Thyroid gland (tissue), 4 donors: ENCODE data around the gene ZC4H2.

Experiments
- POLR2A ChIP-seq, 2 donors: fragments of 450-650 bp; IDR thresholded peaks; one replicate each; pipeline ENCODE4 v1.6.1; 2017; ENCODE audit warnings: antibody characterized with exemption in 2 of 2, mild to moderate bottlenecking in 2 of 2, moderate library complexity in 1 of 2
- TF ChIP-seq, protein P1 (sequence below), 6 experiments: fragments of 200-600 bp in 3 of 6; fragments of 450-650 bp in 3 of 6; sonication (generic) in 3 of 6; IDR thresholded peaks; one replicate each; pipeline ENCODE4 v1.5.1; 2016 to 2019; ENCODE audit warnings: antibody characterized with exemption in 6 of 6, mild to moderate bottlenecking in 2 of 6, inconsistent platforms in 1 of 6, moderate library complexity in 1 of 6

DNA sequence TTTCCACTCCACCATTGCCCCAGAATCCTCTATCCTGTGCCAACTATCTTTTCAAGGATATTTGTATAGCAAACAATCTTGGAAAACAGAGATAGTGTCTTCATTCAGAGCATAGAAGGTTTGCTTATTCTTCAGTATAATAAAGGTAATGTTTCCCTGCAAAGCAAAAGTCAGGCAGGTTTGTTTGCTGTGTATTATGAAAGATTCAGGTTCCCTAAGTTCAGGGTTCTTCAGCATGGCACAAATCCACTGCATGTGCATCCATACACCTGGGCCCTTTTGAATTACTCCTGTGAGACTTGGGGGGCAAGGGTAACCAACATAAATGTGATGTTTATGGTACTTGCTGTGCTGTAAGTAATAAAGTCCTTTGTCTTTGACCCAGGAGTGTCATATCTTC is 33.2 kb upstream of the ZC4H2 start:
- TF ChIP-seq, protein P1, sequence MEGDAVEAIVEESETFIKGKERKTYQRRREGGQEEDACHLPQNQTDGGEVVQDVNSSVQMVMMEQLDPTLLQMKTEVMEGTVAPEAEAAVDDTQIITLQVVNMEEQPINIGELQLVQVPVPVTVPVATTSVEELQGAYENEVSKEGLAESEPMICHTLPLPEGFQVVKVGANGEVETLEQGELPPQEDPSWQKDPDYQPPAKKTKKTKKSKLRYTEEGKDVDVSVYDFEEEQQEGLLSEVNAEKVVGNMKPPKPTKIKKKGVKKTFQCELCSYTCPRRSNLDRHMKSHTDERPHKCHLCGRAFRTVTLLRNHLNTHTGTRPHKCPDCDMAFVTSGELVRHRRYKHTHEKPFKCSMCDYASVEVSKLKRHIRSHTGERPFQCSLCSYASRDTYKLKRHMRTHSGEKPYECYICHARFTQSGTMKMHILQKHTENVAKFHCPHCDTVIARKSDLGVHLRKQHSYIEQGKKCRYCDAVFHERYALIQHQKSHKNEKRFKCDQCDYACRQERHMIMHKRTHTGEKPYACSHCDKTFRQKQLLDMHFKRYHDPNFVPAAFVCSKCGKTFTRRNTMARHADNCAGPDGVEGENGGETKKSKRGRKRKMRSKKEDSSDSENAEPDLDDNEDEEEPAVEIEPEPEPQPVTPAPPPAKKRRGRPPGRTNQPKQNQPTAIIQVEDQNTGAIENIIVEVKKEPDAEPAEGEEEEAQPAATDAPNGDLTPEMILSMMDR (IDR thresholded peaks at IDR 0.05), result no peak
- no peak for TF ChIP-seq POLR2A (IDR thresholded peaks at IDR 0.05)
